Fibroblast of lung (primary cell): Measurements from ENCODE around the gene MYO1D.

Experiments used
- EZH2 ChIP-seq: IDR thresholded peaks from 2 replicates; pipeline ENCODE4 v1.5.1; 2012; ENCODE audit warnings: low read length, control low read depth, mild to moderate bottlenecking; ENCODE audit errors: missing control alignments
- TF ChIP-seq, protein P1 (sequence below), 2 donors: IDR thresholded peaks in 1 of 2; conservative IDR thresholded peaks in 1 of 2; 1 replicate in 1 of 2; 2 replicates in 1 of 2; pipeline ENCODE4 v1.5.1; 2011 to 2012; ENCODE audit warnings: low read length in 2 of 2, control low read depth in 1 of 2, inconsistent platforms in 1 of 2, low read depth in 1 of 2, mild to moderate bottlenecking in 1 of 2

DNA sequence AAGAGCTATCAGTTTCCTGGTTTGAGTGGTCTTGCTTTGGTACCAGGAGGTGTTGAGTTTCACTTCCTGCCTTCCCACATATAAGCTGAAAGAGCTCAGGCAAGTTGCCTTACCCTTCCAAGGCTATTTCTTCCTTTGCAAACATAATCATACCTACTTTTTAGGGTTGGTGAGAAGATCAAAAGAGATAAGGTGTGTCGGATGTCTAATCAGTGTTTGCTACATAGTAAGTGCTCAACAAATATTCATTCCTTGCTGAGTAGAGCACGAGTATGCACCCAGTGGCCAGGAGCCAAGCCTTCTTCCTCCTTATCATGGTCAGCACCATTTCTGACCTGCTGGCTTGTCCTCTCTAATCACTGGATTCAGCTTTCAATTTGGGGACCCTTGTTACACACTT, 38.3 kb upstream of the MYO1D start:
- TF ChIP-seq, protein P1, sequence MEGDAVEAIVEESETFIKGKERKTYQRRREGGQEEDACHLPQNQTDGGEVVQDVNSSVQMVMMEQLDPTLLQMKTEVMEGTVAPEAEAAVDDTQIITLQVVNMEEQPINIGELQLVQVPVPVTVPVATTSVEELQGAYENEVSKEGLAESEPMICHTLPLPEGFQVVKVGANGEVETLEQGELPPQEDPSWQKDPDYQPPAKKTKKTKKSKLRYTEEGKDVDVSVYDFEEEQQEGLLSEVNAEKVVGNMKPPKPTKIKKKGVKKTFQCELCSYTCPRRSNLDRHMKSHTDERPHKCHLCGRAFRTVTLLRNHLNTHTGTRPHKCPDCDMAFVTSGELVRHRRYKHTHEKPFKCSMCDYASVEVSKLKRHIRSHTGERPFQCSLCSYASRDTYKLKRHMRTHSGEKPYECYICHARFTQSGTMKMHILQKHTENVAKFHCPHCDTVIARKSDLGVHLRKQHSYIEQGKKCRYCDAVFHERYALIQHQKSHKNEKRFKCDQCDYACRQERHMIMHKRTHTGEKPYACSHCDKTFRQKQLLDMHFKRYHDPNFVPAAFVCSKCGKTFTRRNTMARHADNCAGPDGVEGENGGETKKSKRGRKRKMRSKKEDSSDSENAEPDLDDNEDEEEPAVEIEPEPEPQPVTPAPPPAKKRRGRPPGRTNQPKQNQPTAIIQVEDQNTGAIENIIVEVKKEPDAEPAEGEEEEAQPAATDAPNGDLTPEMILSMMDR (conservative IDR thresholded peaks at IDR 0.05 in 1 of 2, IDR thresholded peaks at IDR 0.05 in 1 of 2; ENCODE audit: low read depth in 1 of 2, low read length in 2 of 2): no peak
- no peak for TF ChIP-seq EZH2
